Tibial artery (tissue), 4 donors: ENCODE measurements around the gene BAHD1.
"Not testable (repeated sequence)": the region's sequence is repeated elsewhere in the genome, so short reads cannot be mapped to it uniquely, and the experiment has no call there.

Experiments used
- DNase-seq, 2 donors: peaks; one replicate each; pipeline ENCODE4 v3.0.0-alpha.2; 2019
- H3K27ac ChIP-seq, 2 donors: fragments of 200-600 bp; sonication (generic) in 1 of 2; 1 replicate in 1 of 2; 2 replicates in 1 of 2; pipeline ENCODE4 v1.5.1; 2018 to 2019; ENCODE audit warnings: mild to moderate bottlenecking in 1 of 2
- H3K27me3 ChIP-seq, 2 donors: fragments of 200-600 bp; sonication (generic) in 1 of 2; one replicate each; pipeline versions ENCODE4 v1.5.1 to v1.6.0; 2016 to 2019
- H3K36me3 ChIP-seq, 3 donors: fragments of 200-600 bp; sonication (generic) in 2 of 3; one replicate each; pipeline ENCODE4 v1.5.1; 2016 to 2019; ENCODE audit warnings: mild to moderate bottlenecking in 2 of 3
- H3K4me1 ChIP-seq, 4 donors: fragments of 200-600 bp; sonication (generic) in 2 of 4; 1 replicate in 3 of 4; 2 replicates in 1 of 4; pipeline ENCODE4 v1.5.1; 2016 to 2019
- H3K4me3 ChIP-seq, 2 donors: fragments of 200-600 bp; sonication (generic) in 1 of 2; 1 replicate in 1 of 2; 2 replicates in 1 of 2; pipeline ENCODE4 v1.5.1; 2018 to 2019; ENCODE audit warnings: mild to moderate bottlenecking in 2 of 2
- H3K9me3 ChIP-seq, 3 donors: fragments of 200-600 bp; sonication (generic) in 1 of 3; one replicate each; pipeline ENCODE4 v1.5.1; 2016 to 2019
- intact Hi-C: fragments of 100-400 bp; cut with DNase I; formaldehyde crosslinking; loops from one replicate; pipeline ENCODE4 v1.15.0; 2023; ENCODE audit warnings: low total_unique reads
- TF ChIP-seq, protein P1 (sequence below), 2 experiments: fragments of 200-600 bp in 1 of 2; fragments of 450-650 bp in 1 of 2; IDR thresholded peaks; one replicate each; pipeline ENCODE4 v1.5.1; 2017 to 2019; ENCODE audit warnings: antibody characterized with exemption in 2 of 2, mild to moderate bottlenecking in 1 of 2, moderate library complexity in 1 of 2

The BAHD1 gene

DNA sequence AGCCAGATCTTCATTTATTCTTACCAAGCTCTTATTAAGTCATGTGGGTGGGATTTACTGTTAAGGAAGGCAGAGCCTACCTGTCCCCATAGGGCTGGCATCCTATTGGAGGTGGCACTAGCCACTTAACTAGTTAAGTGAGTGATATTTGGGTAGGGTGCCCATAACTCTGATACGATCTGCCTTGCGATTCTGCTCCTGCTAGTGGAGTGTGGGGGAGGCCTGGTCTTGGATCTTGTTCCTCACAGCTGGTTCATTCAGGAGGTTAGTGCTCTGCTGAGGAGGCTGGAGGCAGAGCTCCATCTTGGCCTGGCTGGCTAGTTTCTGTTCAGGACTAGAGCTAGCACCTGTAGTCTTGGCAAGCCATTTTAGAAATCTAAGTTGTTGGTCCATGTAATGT, 9.3 kb downstream of the BAHD1 start:
- intact Hi-C loops, result no loop called here
- no peak overlapping the region for H3K27ac ChIP-seq
- H3K4me3 ChIP-seq, result no peak overlapping the region
- H3K27me3 ChIP-seq, result no peaks in the 10 kb centered on the region
- H3K4me1 ChIP-seq, result peaks cover 0 to 32% (median 16%) of the 10 kb centered on the region in 4 donors
- DNase-seq, result no peak
- TF ChIP-seq, protein P1, sequence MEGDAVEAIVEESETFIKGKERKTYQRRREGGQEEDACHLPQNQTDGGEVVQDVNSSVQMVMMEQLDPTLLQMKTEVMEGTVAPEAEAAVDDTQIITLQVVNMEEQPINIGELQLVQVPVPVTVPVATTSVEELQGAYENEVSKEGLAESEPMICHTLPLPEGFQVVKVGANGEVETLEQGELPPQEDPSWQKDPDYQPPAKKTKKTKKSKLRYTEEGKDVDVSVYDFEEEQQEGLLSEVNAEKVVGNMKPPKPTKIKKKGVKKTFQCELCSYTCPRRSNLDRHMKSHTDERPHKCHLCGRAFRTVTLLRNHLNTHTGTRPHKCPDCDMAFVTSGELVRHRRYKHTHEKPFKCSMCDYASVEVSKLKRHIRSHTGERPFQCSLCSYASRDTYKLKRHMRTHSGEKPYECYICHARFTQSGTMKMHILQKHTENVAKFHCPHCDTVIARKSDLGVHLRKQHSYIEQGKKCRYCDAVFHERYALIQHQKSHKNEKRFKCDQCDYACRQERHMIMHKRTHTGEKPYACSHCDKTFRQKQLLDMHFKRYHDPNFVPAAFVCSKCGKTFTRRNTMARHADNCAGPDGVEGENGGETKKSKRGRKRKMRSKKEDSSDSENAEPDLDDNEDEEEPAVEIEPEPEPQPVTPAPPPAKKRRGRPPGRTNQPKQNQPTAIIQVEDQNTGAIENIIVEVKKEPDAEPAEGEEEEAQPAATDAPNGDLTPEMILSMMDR (IDR thresholded peaks at IDR 0.05), result no peak
- H3K9me3 ChIP-seq, result no peaks in the 10 kb centered on the region
- H3K36me3 ChIP-seq, result no peaks in the 10 kb centered on the region

DNA sequence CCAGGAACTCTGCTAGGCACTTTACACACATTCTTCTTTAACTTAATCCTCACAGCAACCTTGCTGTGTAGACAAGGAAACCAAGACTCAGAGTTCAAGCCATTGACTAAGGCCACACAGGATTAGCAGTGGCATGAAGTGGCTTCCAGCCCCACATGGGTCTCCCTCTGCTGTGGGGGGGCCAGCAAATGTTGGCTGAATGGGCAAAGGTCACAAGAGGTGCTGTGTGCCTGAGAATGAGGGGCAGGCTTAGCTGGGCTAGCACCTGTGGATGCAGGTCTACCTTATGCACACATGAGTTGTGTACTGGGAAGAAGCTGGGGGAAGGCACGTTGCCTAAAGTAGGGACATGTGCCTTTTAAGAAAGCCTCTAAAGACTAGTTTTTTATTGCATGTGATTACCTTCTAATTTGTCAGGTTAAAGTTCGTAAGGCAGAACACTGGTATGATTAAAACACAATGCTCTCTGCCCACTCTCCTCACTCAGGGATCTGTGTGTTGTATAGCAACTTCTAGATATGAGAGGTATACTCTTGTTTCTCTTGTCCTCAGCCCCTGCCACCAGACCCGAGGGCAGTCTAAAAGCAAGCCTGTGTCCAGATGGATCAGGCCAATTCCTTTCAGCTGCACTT, 10.9 kb downstream of the BAHD1 start:
- intact Hi-C loops, result no loop called here
- TF ChIP-seq, protein P1 (IDR thresholded peaks at IDR 0.05), result no peak
- Histone ChIP-seq H3K27me3 (no peaks in the 10 kb centered on the region), H3K4me1 (peaks cover 0 to 38% (median 27%) of the 10 kb centered on the region in 4 donors), H3K4me3 (no peak overlapping the region), H3K9me3 (no peaks in the 10 kb centered on the region), H3K27ac (no peak overlapping the region), H3K36me3 (no peaks in the 10 kb centered on the region)
- no peak for DNase-seq

DNA sequence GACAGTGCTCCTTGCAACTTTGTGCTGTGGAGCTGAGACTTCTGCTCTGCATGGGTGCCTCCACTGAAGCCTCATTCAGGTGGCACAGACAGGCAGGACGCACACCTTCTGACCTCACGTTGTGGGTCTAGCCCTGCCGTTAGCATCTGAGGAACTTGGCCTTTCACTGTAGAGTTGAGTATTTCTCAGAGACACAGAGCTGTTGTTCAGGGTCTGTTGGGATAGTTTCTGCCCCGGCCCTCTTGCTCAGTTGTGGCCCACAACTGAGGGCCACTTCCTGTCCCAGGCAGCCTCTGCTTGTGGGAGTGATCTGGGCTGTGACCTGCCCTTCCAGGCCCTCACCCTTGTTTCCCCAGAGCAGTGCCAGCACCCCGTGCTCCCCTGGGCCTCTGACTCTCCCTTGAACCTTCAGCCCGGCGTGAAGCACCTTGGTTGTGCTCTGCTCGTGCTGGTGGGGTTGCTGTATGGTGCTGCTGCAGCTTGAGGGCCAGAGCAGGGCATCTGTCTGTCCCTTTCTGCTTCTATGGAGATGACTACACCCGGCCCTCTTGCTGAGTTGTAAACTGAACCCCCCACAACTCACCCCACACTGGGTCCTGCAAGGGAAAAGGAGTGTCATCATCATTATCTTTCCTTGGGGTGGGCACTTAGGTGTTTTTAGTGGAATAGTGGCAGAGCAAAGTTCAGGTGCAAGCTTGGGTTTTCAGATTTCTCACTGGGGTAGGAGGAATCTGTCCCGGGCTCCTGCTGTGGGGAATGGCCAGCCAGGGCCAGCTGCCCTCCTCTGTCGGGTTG, 11.7 kb downstream of the BAHD1 start:
- Histone ChIP-seq H3K27ac (no peak overlapping the region), H3K4me1 (peaks cover 0 to 40% (median 27%) of the 10 kb centered on the region in 4 donors), H3K4me3 (no peak overlapping the region), H3K9me3 (no peaks in the 10 kb centered on the region), H3K27me3 (no peaks in the 10 kb centered on the region), H3K36me3 (no peaks in the 10 kb centered on the region)
- TF ChIP-seq, protein P1 (IDR thresholded peaks at IDR 0.05), result no peak
- intact Hi-C loops, result no loop called here
- no peak for DNase-seq

DNA sequence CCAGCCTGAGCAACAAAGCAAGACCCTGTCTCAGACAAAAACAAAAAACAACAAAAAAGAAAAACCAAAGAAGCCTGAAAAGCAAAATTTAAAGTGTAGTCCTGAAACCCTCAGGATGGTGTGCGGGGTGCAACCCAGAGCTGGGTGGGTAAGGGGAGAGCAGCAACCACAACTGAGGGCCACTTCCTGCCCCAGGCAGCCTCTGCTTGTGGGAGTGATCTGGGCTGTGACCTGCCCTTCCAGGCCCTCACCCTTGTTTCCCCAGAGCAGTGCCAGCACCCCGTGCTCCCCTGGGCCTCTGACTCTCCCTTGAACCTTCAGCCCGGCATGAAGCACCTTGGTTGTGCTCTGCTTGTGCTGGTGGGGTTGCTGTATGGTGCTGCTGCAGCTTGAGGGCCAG, 13.2 kb downstream of the BAHD1 start:
- intact Hi-C loops, H3K27ac ChIP-seq, H3K9me3 ChIP-seq, H3K36me3 ChIP-seq, DNase-seq, H3K27me3 ChIP-seq, H3K4me3 ChIP-seq: not testable (repeated sequence)
- peaks cover 0 to 40% (median 27%) of the 10 kb centered on the region in 4 donors for H3K4me1 ChIP-seq

DNA sequence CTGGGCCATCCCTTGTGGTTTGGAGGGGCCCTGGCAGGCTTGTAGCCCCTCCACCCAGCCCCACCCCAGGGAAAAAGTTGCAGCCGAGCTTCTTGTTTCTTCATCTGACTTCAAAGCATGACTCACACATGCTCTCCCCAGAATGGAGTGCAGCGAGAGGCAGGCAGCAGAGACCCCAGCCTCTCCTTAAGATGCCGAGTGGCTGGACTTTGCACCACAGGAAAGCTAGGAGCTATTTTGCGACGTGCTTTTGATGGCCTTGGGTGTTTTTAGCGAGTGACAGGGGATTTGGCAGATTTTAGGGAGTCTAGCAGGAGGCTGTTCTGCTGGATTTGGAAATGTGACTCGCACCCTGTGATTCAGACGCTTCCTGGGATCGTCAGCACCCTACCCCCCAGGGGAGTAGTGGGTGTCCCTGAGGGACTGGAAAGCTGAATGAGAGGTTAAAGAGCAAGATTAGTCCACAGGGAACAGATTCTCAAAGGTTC, 14.2 kb downstream of the BAHD1 start:
- no peaks in the 10 kb centered on the region for H3K27me3 ChIP-seq
- no peaks in the 10 kb centered on the region for H3K9me3 ChIP-seq
- no peak overlapping the region for H3K27ac ChIP-seq
- H3K4me1 ChIP-seq, result peaks cover 0 to 40% (median 27%) of the 10 kb centered on the region in 4 donors
- no peak for DNase-seq
- H3K4me3 ChIP-seq, result no peak overlapping the region
- H3K36me3 ChIP-seq, result peaks cover 13 to 19% (median 15%) of the 10 kb centered on the region in 3 donors
- intact Hi-C loops, result no loop called here
- TF ChIP-seq, protein P1 (IDR thresholded peaks at IDR 0.05), result no peak

DNA sequence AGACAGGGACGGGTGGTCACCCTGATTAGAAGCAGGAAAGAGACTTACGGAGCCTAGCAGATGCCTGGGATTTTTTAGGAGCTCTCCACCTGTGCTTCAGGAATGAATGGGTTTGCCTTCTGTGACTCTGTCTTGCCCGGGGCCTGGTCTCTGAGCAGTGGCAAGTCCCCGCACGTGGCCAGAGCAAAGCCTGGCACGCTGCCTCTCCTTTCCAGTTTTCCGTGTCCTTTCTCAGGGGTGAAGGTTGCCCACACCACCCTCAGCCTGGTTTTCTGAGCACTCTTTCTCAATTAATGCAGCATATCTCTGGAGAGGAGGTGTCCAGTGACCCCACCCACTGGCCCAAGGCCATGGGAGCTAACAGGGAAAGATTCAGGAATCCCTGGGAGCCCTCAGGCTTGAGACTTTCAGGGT, 15.6 kb downstream of the BAHD1 start:
- Histone ChIP-seq H3K4me3 (no peak overlapping the region), H3K4me1 (peaks cover 0 to 40% (median 27%) of the 10 kb centered on the region in 4 donors), H3K27me3 (no peaks in the 10 kb centered on the region), H3K9me3 (no peaks in the 10 kb centered on the region), H3K36me3 (peaks cover 13 to 29% (median 15%) of the 10 kb centered on the region in 3 donors), H3K27ac (no peak overlapping the region)
- TF ChIP-seq, protein P1 (IDR thresholded peaks at IDR 0.05), result no peak
- no peak for DNase-seq
- intact Hi-C loops, result no loop called here
